GM10266 (cell line): ENCODE results near the gene MAST4.
"Not testable (repeated sequence)": the region's sequence is repeated elsewhere in the genome, so short reads cannot be mapped to it uniquely, and the experiment has no call there.

Source experiments
- DNase-seq: peaks from one replicate; pipeline ENCODE4 v3.0.0; 2012; ENCODE audit errors: extremely low spot score
- CTCF ChIP-seq: IDR thresholded peaks from 2 replicates; pipeline ENCODE4 v1.5.1; 2012; ENCODE audit warnings: mild to moderate bottlenecking, low read depth; ENCODE audit not compliant: control insufficient read depth, insufficient read depth; ENCODE audit errors: missing control alignments

MAST4 gene

DNA sequence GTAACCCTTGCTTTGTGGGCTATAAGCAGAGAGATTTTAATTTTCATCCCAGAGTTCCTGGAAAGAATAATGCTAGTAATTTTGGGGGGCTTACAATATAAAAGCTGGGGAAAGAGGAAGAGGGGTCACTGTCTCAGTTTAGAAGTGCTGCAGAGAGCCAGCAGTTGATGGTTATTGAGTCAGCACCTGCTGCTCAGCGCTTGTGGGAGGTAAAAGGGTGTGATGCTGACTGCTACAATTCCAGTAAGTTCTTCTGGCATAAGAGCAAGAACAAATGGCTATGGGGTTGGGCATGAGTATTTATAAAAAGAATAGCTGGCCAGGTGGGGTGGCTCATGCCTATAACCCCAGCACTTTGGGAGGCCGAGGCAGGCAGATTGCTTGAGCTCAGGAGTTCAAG is 88.5 kb downstream of the MAST4 start:
- no peak for DNase-seq
- TF ChIP-seq CTCF, result no peak

- no peak for DNase-seq
- TF ChIP-seq CTCF, result no peak
These were observed 93.5 kb downstream of the MAST4 start for GRCh38 chr5:66689522-66690220.

DNA sequence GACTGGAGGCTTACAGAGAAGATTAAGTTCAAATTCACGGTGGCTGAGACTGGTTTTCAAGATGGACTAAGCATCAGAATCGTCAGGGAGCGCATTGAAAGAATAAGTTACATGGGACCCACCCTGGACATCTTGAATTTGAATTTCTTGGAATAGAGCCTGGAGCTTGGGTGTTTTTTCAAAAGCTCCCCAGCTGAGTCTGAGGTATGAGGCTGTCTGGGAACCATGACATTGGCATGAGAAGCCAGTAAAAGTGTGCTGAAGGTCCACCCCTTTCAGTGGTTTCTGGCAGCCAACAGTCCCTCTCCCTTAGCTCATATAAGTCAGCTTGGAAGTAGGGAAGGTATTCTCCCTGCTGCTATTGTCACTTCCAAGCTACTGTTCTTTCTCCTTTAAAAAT is 97.8 kb downstream of the MAST4 start:
- TF ChIP-seq CTCF, result no peak
- DNase-seq, result no peak

GRCh38 chr5:66695840-66696239 is 99.6 kb downstream of the MAST4 start:
- DNase-seq, result not testable (repeated sequence)

DNA sequence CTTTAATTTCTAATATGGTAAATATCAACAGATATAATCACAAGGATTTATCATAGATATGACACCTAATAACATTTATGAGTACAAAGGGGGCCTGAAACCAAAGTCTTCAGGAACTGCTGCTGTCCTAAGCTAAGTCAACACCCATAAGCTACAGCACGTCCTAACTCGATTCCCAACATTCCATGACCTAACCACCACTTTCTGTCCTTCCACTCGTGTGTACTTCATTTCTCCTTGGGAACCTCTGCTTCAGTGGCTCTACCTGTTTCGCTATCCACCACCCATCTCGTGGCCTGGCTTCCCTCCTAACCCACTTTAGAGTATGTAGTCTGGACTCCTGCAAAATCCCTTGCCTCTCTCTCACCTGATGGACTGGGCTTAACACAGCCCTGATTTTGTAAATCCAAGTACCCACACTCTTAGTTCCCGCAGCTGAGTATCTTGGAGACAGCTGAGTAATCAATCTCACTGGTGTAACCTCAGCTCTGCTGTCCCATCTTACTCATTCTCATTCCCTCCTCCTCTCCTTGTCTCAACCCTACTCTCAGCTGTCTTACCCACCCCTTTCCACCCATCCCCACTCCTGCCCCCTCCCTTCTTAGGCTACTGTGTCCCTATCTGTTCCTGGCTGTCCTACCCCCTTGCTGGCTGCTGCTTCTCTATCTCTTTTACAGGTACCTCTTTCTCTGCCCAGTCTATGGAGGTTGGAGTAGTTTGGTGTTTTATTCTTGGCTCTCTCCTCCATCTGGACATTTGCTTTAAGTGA is 101.8 kb downstream of the MAST4 start:
- no peak for TF ChIP-seq CTCF
- no peak for DNase-seq

- DNase-seq, result no peak
- TF ChIP-seq CTCF, result no peak
These were observed 105.1 kb downstream of the MAST4 start for GRCh38 chr5:66701244-66701643.

- no peak for DNase-seq
- no peak for TF ChIP-seq CTCF
These were observed 106.2 kb downstream of the MAST4 start for GRCh38 chr5:66702426-66702825.
